GM18520 (cell line): Measurements from ENCODE around the gene ULK3.

Experiments used
- ATAC-seq: cut with Tn5 transposase; IDR thresholded peaks from one replicate; pipeline ENCODE4 v1.9.1; 2021; ENCODE audit not compliant: unreplicated experiment

Gene ULK3

DNA sequence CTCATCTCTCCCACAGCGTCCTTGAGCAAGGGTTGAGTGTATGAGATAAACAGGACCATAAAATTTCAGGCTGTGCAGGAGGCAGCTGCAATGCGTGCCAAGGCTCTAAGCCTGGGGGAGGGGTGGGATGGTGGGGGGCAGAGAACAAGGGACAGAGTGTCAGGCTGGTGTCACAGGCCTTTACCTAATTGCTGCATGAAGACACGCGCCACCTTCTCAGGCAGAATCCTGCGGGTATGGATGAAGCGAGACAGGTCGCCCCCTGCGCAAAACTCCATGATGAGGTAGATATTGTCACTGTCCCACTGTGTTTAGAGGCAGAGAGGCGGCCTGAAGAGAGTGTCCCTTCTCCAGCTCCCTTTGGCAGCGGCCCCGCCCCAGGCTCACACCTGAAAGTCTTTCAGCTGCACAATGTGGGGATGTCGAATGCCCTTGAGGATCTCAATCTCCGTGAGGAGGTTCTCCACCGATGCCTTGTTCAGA is 1.0 kb downstream of the ULK3 start:
- no peak for ATAC-seq

DNA sequence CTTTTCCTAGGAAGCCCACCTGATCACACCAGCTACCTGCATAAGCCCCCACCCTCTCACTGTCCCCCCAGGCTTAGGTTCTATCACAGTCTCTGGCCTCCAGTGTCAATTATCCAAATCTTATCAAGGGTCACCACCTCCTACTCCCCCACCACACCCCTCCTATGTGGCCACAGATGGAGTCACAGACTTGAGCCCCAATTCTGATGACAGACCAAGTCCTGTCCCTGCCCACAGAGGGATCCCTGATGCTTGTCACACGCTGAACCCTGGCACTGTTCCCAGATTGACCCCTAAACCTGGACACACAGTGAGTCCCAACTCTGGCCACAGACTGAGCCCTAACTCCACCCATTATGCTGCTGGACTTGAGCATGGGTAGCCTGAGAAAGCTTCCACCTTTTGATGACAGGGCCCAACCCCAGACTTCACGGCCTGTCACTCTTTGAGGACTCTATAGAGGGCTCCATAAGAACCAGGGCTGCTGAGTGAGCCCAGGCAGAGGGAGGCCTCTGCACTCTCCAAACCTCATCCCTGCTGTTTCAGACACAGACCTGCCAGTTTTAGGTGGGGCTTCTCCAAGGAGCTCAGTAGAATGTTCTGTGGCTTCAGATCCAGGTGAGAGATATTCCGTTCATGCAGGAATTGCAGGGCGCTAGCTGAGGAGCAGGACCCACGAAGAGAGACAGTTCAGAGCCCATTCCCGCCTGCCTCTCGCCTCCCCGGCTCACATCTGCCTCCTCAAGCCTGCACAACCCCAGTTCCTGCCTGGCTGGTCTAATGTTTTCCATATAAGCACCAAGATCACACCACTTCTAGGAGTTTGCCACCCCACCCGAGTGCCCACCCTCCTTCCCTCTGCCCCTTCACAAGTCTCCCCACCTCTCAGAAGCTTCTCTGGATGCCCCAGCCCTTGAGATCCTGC is 1.8 kb downstream of the ULK3 start:
- no peak for ATAC-seq

- no peak for ATAC-seq
These were observed 3.2 kb downstream of the ULK3 start for GRCh38 chr15:74839526-74840395.

GRCh38 chr15:74838746-74839525 is 4.0 kb downstream of the ULK3 start:
- no peak for ATAC-seq

DNA sequence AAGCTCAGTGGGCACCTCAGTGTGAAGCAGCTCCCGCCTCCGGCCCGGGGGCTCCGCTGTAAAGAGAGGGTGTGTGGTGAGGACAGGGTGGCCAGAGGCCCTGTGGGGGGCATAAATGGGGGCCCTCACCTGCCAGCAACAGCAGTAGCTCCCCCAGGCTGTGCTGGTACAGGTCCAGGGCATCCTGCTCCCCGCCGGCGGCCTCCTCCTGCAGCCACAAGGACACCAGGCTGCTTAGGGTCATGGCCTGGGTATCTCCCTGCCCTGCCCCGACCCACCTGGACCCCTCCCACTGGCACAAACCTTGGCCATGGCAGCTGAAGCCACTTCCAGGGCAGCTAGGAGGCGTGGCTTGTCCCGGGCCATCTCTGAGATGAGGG is 4.8 kb downstream of the ULK3 start:
- no peak for ATAC-seq

- ATAC-seq: no peak
These were observed 5.3 kb downstream of the ULK3 start for GRCh38 chr15:74837482-74838136.

DNA sequence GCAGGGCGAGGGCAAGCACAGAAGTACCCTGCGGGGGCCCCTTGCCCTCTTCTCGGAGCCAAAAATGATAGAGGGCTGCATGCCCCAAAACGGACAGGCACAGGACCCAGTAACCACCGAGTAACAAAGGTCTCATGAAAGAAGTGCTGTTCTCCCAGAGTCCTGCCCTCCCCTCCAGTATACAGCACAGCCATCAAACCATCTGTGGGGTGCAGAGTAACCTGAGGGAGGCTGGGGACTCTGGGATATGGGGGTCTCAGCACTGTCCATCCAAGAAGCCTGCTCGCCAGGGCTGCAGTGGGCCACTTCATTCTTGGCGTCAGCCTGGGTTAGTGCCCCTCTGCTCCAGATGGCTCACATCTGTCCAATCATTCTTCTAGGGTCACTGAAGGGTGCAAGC is 6.1 kb downstream of the ULK3 start:
- no peak for ATAC-seq

DNA sequence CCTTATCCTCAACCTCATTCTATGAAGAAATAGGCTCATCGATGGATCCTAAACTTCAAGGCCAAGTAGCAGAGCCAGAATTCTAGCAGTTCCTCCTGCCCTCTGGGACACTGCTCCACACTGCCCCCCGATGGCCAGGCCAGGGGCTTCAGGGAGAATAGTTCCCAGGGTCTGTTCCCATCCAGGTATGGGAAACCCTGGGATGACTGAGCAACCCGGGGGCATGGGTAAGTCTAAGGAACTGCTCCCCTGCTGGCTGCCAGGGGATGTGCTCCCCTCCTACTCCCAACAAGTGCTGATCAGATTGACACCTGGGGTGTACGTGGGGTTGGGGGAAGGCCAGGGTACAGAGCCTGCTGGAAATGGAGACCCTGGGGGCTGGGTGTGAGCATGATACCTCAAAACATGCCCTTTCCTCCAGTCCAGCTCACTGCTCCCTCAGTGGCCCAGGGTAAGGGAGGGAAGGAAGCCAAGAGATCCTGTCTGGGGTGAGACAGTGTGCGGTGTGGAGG is 7.6 kb downstream of the ULK3 start:
- ATAC-seq: no peak

GRCh38 chr15:74833376-74834107 is 9.4 kb downstream of the ULK3 start:
- ATAC-seq: no peak

- ATAC-seq: no peak
These were observed 10.1 kb downstream of the ULK3 start for GRCh38 chr15:74832826-74833225.

- no peak for ATAC-seq
These were observed 11.0 kb downstream of the ULK3 start for GRCh38 chr15:74831813-74832495.

DNA sequence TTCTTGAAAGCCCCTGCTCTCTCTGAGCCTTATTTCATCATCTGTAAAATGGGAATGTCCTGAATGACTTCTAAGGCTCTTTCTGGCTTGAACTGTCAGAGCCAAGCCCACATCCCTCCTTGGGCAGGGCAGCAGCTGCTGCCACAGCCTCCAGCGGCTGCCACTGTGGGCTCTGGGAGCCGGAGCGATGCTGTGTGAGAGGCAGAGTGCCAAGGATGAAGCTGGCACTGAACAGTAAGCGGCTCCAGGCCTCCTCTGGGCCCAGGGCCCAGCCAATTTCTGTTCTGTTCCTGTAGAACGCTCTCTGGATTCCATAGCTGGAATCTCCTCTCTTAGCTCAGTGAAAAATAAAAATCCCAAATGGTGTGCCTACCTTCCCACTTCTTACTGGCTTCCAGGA is 12.1 kb downstream of the ULK3 start:
- ATAC-seq: no peak

DNA sequence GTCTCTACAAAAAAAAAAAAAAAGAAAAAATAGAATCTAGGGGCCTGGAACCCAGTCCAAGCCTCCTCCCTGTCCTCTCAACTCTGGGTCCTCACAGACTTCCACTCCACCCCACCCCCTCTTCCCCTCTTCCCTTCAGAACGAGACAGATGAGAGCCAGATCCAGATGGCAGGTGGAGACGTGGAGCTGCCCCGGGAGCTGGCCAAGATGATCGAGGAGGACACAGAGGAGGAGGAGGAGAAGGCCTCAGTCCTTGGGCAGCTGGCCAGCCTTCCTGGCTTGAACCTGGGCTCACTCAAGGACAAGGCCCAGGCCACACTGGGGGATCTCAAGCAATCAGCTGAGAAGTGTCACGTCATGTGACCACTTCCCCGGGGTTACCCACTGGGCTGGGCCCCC is 13.0 kb downstream of the ULK3 start:
- no peak for ATAC-seq

DNA sequence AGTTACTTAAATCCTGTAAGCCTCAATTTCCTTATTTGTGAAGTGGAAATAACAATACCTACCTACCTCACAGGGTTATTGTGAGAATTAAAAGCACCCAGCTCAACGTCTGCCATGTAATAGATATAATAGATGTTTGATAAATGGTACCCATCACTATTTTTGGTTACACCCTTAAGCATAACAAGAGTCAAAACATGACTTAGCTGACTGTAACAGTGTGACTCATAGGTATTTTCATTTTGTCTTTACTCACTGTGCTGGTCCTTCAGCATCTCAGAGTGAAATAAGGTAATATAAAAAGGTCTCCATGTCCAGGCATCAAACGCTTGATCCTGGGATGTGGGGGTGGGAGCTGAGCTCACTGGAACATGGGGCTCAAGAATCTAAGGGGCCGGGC is 13.5 kb downstream of the ULK3 start:
- ATAC-seq: no peak

DNA sequence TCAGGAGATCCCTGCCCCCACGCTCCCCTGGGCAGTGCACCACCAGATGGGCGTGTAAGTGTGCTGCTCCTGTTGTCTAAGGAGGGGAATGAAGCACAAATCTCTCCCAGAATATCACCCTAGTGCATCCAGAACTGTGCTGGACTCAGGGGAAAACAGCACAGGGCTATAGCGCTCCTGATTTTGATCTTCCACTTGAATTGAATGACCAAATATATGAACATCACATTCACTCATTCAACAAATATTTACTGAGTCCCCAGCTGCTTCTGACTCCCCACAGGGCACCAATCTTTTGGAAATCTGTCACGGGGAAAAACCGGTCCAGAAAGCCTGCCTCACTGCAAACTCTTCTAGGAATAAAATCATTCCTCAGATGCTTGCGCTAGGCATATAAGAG is 14.1 kb downstream of the ULK3 start:
- no peak for ATAC-seq

GRCh38 chr15:74827614-74828013 is 15.3 kb downstream of the ULK3 start:
- no peak for ATAC-seq

GRCh38 chr15:74826921-74827320 is 16.0 kb downstream of the ULK3 start:
- no peak for ATAC-seq

DNA sequence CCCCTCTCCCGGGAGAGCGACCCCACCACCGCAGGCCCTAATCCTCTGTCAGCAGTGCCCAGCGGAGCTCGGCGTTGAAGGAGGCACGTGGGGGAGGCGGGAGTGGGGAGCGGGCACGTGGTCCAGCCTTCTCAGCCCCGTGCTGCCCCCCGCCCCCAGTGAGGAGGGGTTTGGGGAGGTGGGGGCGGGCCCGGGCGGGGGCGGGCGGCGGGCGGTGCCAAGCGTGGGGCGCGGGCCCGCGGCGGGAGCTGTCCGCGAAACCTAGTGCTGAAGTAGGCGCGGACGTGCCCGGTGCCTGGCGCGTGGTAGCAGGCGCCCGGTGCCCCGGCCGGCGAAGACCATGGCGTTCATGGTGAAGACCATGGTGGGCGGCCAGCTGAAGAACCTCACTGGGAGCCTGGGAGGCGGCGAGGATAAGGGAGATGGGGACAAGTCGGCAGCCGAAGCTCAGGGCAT is 16.6 kb downstream of the ULK3 start, which contains the start of gene CPLX3:
Gene CPLX3 (plus strand): TSS at position 264 of the 456 bp plus-strand sequence. CDS start 77 bp downstream, at position 341.
- no peak for ATAC-seq

- no peak for ATAC-seq
These were observed 17.1 kb downstream of the ULK3 start for GRCh38 chr15:74825866-74826265.
